Activated gamma-delta T cell treated with Interleukin-2 at 50 U/mL for 16 hours (primary cell): ENCODE data around the gene PDIK1L.
A peak's percentile ranks its signal among the peaks of the same experiment; 100 is the strongest.
"Not testable (repeated sequence)": the region's sequence is repeated elsewhere in the genome, so short reads cannot be mapped to it uniquely, and the experiment has no call there.

Experiments used
- DNase-seq: peaks from one replicate; pipeline ENCODE4 v3.0.0-alpha.2; 2020

PDIK1L gene

GRCh38 chr1:26092422-26092821 lies 19.2 kb upstream of the PDIK1L start:
- DNase-seq = no peak

GRCh38 chr1:26093569-26093968 lies 18.1 kb upstream of the PDIK1L start:
- DNase-seq = not testable (repeated sequence)

- DNase-seq = no peak
These were observed 17.5 kb upstream of the PDIK1L start for GRCh38 chr1:26094076-26094669.

- no peak for DNase-seq
These were observed 16.8 kb upstream of the PDIK1L start for GRCh38 chr1:26094677-26095383.

- no peak for DNase-seq
These were observed 15.2 kb upstream of the PDIK1L start for GRCh38 chr1:26096471-26096870.

GRCh38 chr1:26097696-26098095 lies 13.9 kb upstream of the PDIK1L start:
- no peak for DNase-seq

GRCh38 chr1:26098602-26099001 lies 13.0 kb upstream of the PDIK1L start:
- no peak for DNase-seq

GRCh38 chr1:26099780-26100179 lies 11.8 kb upstream of the PDIK1L start:
- no peak for DNase-seq

GRCh38 chr1:26100204-26100603 lies 11.4 kb upstream of the PDIK1L start:
- DNase-seq = not testable (repeated sequence)

- DNase-seq = no peak
These were observed 9.5 kb upstream of the PDIK1L start for GRCh38 chr1:26102119-26102518.

- DNase-seq = no peak
These were observed 9.1 kb upstream of the PDIK1L start for GRCh38 chr1:26102526-26102925.

GRCh38 chr1:26105226-26105548 lies 6.4 kb upstream of the PDIK1L start:
- not testable (repeated sequence) for DNase-seq

- no peak for DNase-seq
These were observed 2.1 kb upstream of the PDIK1L start for GRCh38 chr1:26109229-26110164.

- peak; percentile 69 for DNase-seq
These were observed 694 bp upstream of the PDIK1L start for GRCh38 chr1:26110731-26111529.

- no peak for DNase-seq
These were observed 767 bp downstream of the PDIK1L start for GRCh38 chr1:26112407-26112775.

- DNase-seq = no peak
These were observed 2.7 kb downstream of the PDIK1L start for GRCh38 chr1:26114165-26114927.

GRCh38 chr1:26119892-26120608 lies 8.4 kb downstream of the PDIK1L start:
- DNase-seq = no peak

GRCh38 chr1:26121854-26122773 lies 10.5 kb downstream of the PDIK1L start:
- DNase-seq = no peak

- DNase-seq = no peak
These were observed 11.7 kb downstream of the PDIK1L start for GRCh38 chr1:26122988-26123973.
